ENCODE data around the gene LRRC36. TPM values are rescaled to one million over a fixed set of nuclear protein-coding genes. Genes with fewer than 3 reads are reported as not detected.

The LRRC36 gene
- total RNA-seq, 1 donor from 2014 or later, result 42.1 TPM

DNA sequence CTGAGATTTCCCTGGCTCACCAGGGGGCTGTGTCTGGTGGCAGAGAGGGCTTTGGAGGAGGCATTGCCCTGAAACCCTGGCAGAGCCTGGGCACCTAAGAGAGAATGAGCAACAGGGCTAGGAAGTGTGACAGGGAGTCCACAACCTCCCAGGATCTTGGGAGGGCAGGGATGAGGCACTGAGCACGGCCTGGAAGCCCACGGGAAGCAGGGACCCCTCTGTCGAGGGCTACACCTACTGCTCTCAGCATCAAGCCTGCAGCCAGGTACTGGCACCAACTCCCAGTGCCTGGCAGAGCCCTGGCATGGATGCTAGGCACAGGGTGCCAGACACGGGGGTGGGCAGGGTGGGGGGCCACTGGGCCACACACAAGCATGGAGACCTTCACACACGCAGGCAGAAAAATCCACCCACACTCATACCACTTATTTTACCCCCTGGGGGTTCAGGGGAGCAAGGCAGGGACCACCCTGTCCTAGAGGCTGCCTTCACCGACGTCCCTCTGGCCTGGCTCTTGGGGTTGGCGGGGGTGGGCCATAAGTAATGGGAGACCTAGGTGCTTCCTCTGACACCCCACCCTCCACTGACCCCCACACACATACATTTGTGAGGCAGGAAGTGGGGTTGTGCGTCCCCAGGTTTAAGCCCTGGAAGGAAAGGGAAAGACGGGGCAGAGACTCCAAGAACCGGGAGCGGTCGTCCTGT, 103.3 kb downstream of the LRRC36 start:
- H3K27ac ChIP-seq, result no peak overlapping the region
- ATAC-seq (no peak), DNase-seq (no peak)
- H3K4me3 ChIP-seq, result peak overlapping the region; percentile 56
- intact Hi-C loops (cut with DNase I), result no loop called here
- H3K4me1 ChIP-seq, result peaks cover 25% of the 10 kb centered on the region
- H3K9me3 ChIP-seq, result no peaks in the 10 kb centered on the region
- H3K27me3 ChIP-seq (ENCODE audit: low read depth), result peaks cover 40% of the 10 kb centered on the region
- H3K36me3 ChIP-seq, result no peaks in the 10 kb centered on the region
- TF ChIP-seq, protein P1, sequence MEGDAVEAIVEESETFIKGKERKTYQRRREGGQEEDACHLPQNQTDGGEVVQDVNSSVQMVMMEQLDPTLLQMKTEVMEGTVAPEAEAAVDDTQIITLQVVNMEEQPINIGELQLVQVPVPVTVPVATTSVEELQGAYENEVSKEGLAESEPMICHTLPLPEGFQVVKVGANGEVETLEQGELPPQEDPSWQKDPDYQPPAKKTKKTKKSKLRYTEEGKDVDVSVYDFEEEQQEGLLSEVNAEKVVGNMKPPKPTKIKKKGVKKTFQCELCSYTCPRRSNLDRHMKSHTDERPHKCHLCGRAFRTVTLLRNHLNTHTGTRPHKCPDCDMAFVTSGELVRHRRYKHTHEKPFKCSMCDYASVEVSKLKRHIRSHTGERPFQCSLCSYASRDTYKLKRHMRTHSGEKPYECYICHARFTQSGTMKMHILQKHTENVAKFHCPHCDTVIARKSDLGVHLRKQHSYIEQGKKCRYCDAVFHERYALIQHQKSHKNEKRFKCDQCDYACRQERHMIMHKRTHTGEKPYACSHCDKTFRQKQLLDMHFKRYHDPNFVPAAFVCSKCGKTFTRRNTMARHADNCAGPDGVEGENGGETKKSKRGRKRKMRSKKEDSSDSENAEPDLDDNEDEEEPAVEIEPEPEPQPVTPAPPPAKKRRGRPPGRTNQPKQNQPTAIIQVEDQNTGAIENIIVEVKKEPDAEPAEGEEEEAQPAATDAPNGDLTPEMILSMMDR (IDR thresholded peaks at IDR 0.05), result no peak

DNA sequence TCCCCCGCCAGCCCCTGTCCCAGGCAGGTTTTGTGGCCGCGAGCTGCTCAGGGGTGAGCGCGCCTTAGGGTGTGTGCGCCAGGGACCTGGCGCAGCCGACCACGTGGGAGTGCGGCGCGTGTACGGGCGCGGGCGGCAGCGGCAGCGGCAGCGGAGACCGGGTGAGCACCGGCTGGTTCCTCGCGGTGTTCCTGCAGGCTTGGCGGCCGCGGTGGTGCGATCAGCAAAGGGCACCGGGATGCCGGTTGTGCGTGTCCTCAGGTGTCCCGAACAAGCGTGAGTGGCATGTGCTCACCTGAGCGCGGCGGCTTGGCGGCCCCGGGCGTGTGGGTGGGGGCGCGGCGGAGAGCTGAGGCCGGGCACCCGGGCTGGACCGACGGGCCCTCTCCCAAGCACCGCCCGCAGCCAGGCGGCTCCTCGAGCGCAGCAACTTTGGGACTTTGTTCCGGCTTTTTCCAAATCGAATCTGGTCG, 103.9 kb downstream of the LRRC36 start:
- H3K4me1 ChIP-seq, result peaks cover 25% of the 10 kb centered on the region
- H3K9me3 ChIP-seq, result no peaks in the 10 kb centered on the region
- H3K27me3 ChIP-seq (ENCODE audit: low read depth), result peaks cover 34% of the 10 kb centered on the region
- no peaks in the 10 kb centered on the region for H3K36me3 ChIP-seq
- peak; percentile 64 for DNase-seq
- ATAC-seq, result peak; percentile 47 to 57
- H3K4me3 ChIP-seq, result peak overlapping the region; percentile 56
- TF ChIP-seq, protein P1 (IDR thresholded peaks at IDR 0.05), result no peak
- intact Hi-C loops (cut with DNase I), result no loop called here
- H3K27ac ChIP-seq, result peak overlapping the region; percentile 41

DNA sequence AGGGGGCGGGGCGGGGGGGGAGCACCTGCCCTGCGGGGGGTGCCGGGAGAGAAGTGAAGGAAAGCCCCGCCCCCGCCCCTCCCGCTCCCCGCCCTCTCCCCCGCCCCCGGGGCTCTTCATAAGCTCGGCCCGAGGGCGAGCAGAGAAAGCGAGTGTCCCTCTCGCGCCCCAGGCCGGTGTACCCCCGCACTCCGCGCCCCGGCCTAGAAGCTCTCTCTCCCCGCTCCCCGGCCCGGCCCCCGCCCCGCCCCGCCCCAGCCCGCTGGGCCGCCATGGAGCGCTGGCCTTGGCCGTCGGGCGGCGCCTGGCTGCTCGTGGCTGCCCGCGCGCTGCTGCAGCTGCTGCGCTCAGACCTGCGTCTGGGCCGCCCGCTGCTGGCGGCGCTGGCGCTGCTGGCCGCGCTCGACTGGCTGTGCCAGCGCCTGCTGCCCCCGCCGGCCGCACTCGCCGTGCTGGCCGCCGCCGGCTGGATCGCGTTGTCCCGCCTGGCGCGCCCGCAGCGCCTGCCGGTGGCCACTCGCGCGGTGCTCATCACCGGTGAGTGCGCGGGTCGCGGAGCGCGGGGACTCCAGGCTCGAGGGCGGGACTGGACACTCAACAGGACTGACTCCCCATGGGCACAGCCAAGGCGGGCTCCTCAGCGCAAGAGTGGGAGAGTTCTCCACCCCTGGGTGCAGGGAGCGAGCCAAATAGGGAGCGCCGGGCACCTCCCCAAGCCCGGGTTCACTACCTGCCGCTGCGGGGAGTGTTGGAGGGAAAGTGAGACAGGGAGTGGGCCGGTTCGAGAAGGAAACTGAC, 104.6 kb downstream of the LRRC36 start, which contains the start of gene HSD11B2:
HSD11B2 (plus strand) TSS at position 145 of the 798 bp plus-strand sequence; CDS start at position 273, 128 bp downstream.
- DNase-seq, result peak; percentile 68
- no peaks in the 10 kb centered on the region for H3K9me3 ChIP-seq
- no peaks in the 10 kb centered on the region for H3K36me3 ChIP-seq
- intact Hi-C loops (cut with DNase I), result no loop called here
- peaks cover 28% of the 10 kb centered on the region for H3K27me3 ChIP-seq (ENCODE audit: low read depth)
- H3K4me3 ChIP-seq, result peak within 1 kb of the TSS; percentile 56
- H3K27ac ChIP-seq, result peak within 1 kb of the TSS; percentile 41
- TF ChIP-seq, protein P1 (IDR thresholded peaks at IDR 0.05), result no peak
- peak; percentile 69 to 76 for ATAC-seq
- peaks cover 25% of the 10 kb centered on the region for H3K4me1 ChIP-seq

DNA sequence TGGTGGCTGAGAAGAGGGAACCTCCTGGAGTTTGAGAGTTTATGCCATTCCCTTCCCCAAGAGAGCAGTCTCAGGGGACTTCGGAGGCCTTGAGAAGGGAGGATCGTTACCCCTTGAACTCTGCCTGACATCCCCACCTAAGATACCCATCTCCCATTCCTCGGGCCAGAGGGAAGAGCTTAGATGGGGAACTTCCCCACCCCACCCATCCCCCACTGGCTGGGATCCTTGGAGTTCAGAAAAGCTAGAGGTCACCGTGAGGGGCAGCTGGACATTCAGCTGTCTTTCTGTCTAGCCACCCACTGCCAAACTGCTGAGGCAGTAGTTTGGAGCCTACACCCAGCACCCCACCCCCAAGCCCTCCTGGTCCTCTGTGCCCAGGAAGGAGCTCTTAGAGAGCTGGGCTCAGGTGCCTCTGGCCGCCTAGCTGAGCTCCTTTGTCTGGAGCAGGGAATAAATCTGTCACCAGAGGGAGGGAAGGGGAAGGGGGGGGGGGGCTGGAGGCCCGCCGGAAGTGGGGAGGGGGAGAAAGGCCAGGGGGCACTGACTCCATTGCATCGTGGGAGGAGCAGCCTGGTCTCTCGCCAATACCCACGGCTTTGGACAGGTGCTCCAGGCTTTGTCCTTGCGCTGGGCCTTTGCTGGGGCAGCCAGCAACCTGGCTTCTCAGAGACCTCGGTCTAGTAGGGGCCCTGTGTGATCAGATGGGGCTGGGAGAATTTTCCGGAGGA, 105.3 kb downstream of the LRRC36 start:
- intact Hi-C loops (cut with DNase I), result no loop called here
- Histone ChIP-seq H3K9me3 (no peaks in the 10 kb centered on the region), H3K36me3 (peaks cover 6% of the 10 kb centered on the region), H3K27me3 (ENCODE audit: low read depth) (peaks cover 28% of the 10 kb centered on the region), H3K4me1 (peaks cover 25% of the 10 kb centered on the region), H3K27ac (peak overlapping the region; percentile 41), H3K4me3 (peak overlapping the region; percentile 56)
- DNase-seq (no peak), ATAC-seq (no peak)
- TF ChIP-seq, protein P1 (IDR thresholded peaks at IDR 0.05), result no peak

DNA sequence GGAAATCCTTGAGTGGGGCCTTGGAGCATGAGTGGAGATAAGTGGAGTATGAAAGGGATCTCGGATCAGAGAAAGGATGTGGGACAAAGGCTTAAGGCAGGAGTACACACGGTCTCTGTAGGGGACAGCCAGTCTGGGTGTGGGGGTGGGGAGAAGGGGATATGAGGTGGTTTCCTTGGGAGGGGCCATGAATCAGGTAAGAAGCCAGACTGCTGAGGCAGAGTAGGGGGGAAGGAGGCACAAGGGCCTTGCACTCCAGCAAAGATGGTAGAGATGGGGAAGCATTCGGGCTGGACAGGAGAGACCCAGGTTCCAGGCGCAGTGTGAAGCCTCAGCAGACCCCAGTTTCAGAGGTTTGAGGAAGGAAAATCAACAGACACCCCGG, 105.9 kb downstream of the LRRC36 start:
- no peak overlapping the region for H3K27ac ChIP-seq
- H3K4me1 ChIP-seq, result peaks cover 25% of the 10 kb centered on the region
- H3K9me3 ChIP-seq, result no peaks in the 10 kb centered on the region
- intact Hi-C loops (cut with DNase I), result no loop called here
- no peak for ATAC-seq
- TF ChIP-seq, protein P1 (IDR thresholded peaks at IDR 0.05), result no peak
- peaks cover 12% of the 10 kb centered on the region for H3K36me3 ChIP-seq
- no peak overlapping the region for H3K4me3 ChIP-seq
- H3K27me3 ChIP-seq (ENCODE audit: low read depth), result peaks cover 27% of the 10 kb centered on the region
- no peak for DNase-seq

Data from lower lobe of right lung (tissue), 2 donors.